CD4-positive, alpha-beta T cell (primary cell): ENCODE data around the gene HIPK4. TPM values are rescaled to one million over a fixed set of nuclear protein-coding genes. Genes with fewer than 3 reads are reported as not detected.
"Not testable (repeated sequence)": the region's sequence is repeated elsewhere in the genome, so short reads cannot be mapped to it uniquely, and the experiment has no call there.

Source experiments
- ATAC-seq: fragments of 200-7000 bp; cut with Tn5 transposase; one replicate; pipeline ENCODE4 v1.10.0; 2022; ENCODE audit warnings: mild to moderate bottlenecking; ENCODE audit not compliant: poor library complexity
- CTCF ChIA-PET: fragments of 350-600 bp; sonication (Branson Sonifier 250); formaldehyde crosslinking; loops from one replicate; lab custom pipeline; 2021; ENCODE audit warnings: antibody characterized with exemption, inconsistent platforms; lab: Charles Lee
- POLR2A ChIA-PET: fragments of 350-600 bp; sonication (Branson Sonifier 250); formaldehyde crosslinking; loops from one replicate; lab custom pipeline; 2021; ENCODE audit warnings: antibody characterized with exemption, inconsistent platforms; lab: Charles Lee
- DNase-seq, 14 experiments: peaks; one replicate each; pipeline ENCODE4 v3.0.0-alpha.2; 2013 to 2020; ENCODE audit warnings: mixed read lengths in 2 of 14
- H3K27ac ChIP-seq, 2 donors: one replicate each; pipeline versions ENCODE4 v1.5.1 to v1.7.0; 2013; ENCODE audit warnings: low read length in 2 of 2, low read depth in 1 of 2, mild to moderate bottlenecking in 1 of 2
- H3K27me3 ChIP-seq, 2 experiments: 1 replicate in 1 of 2; 2 replicates in 1 of 2; pipeline versions ENCODE4 v1.6.1 to v1.7.0; 2013; ENCODE audit warnings: low read length in 2 of 2, control low read depth in 1 of 2, mild to moderate bottlenecking in 1 of 2, moderate library complexity in 1 of 2; ENCODE audit not compliant: insufficient read depth in 2 of 2, control insufficient read depth in 1 of 2
- H3K36me3 ChIP-seq: one replicate; pipeline ENCODE4 v1.6.1; 2013; ENCODE audit warnings: low read length, control low read depth; ENCODE audit not compliant: insufficient read depth
- H3K4me1 ChIP-seq: one replicate; pipeline ENCODE4 v1.6.1; 2013; ENCODE audit warnings: low read length, control low read depth; ENCODE audit not compliant: insufficient read depth
- H3K4me3 ChIP-seq: one replicate; pipeline ENCODE4 v1.5.1; 2013; ENCODE audit warnings: mild to moderate bottlenecking, low read length, moderate library complexity
- H3K9me3 ChIP-seq, 2 experiments: 1 replicate in 1 of 2; 2 replicates in 1 of 2; pipeline versions ENCODE4 v1.6.1 to v1.7.0; 2013; ENCODE audit warnings: low read length in 2 of 2, mild to moderate bottlenecking in 2 of 2, control low read depth in 1 of 2, moderate library complexity in 1 of 2; ENCODE audit not compliant: control insufficient read depth in 1 of 2, insufficient read depth in 1 of 2
- H3K27ac Mint-ChIP-seq: one replicate; pipeline ENCODE4 v1.8.0; 2020; ENCODE audit warnings: mixed read lengths
- H3K27me3 Mint-ChIP-seq: one replicate; pipeline ENCODE4 v1.8.0; 2021; ENCODE audit warnings: mixed read lengths
- H3K36me3 Mint-ChIP-seq: one replicate; pipeline ENCODE4 v1.8.0; 2021; ENCODE audit warnings: low read depth, mixed read lengths
- H3K4me1 Mint-ChIP-seq: one replicate; pipeline ENCODE4 v1.8.0; 2021; ENCODE audit warnings: low read depth, mixed read lengths
- H3K4me3 Mint-ChIP-seq: one replicate; pipeline ENCODE4 v1.8.0; 2020; ENCODE audit warnings: mild to moderate bottlenecking, mixed read lengths
- H3K9me3 Mint-ChIP-seq: one replicate; pipeline ENCODE4 v1.8.0; 2020; ENCODE audit warnings: mixed read lengths
- CTCF ChIP-seq: fragments of 200-600 bp; IDR thresholded peaks from one replicate; pipeline ENCODE4 v1.8.0; 2022; ENCODE audit warnings: antibody characterized with exemption, mild to moderate bottlenecking
- intact Hi-C, 2 experiments: fragments of 100-400 bp; cut with DNase I in 1 of 2; cut with micrococcal nuclease in 1 of 2; formaldehyde crosslinking; loops; one replicate each; pipeline versions ENCODE4 v1.15.1 to v1.9.0; 2023 to 2025; cut with DNase I, micrococcal nuclease
- total RNA-seq, 174 experiments: library from RNA in 2 of 174; stranded (reverse) in 2 of 174; gene quantifications; one replicate each; pipeline ENCODE4 v1.2.3 and lab custom pipeline; 2021 to 2026

HIPK4 gene
- total RNA-seq, 2 experiments from 2014 or later, result 0.08 to 0.11 TPM

GRCh38 chr19:40336601-40336900 lies 53.4 kb downstream of the HIPK4 start:
- TF ChIP-seq CTCF, result no peak
- POLR2A ChIA-PET, result no interaction called here
- intact Hi-C loops, result no loop called here
- Mint-ChIP-seq H3K4me1 (no peaks in the 10 kb centered on the region), H3K27me3 (no peaks in the 10 kb centered on the region), H3K27ac (no peak overlapping the region), H3K4me3 (no peak overlapping the region), H3K9me3 (no peaks in the 10 kb centered on the region), H3K36me3 (peaks cover 65% of the 10 kb centered on the region)
- no peak for DNase-seq
- Histone ChIP-seq H3K4me1 (no peaks in the 10 kb centered on the region), H3K9me3 (no peaks in the 10 kb centered on the region), H3K27ac (no peak overlapping the region), H3K36me3 (peaks cover 53% of the 10 kb centered on the region), H3K4me3 (no peak overlapping the region), H3K27me3 (no peaks in the 10 kb centered on the region)
- CTCF ChIA-PET, result no interaction called here
- ATAC-seq, result no peak

GRCh38 chr19:40335855-40336600 lies 54.0 kb downstream of the HIPK4 start:
- Histone ChIP-seq H3K4me3 (no peak overlapping the region), H3K9me3 (no peaks in the 10 kb centered on the region), H3K36me3 (peaks cover 55% of the 10 kb centered on the region), H3K27me3 (no peaks in the 10 kb centered on the region), H3K4me1 (no peaks in the 10 kb centered on the region), H3K27ac (no peak overlapping the region)
- no peak overlapping the region for H3K4me3 Mint-ChIP-seq
- TF ChIP-seq CTCF, result no peak
- ChIA-PET CTCF (interaction anchor here (0.7 kb wide), 1 partner anchor 170 kb away, joined by 3 read pairs; no protein-coding TSS in a partner anchor), POLR2A (no interaction called here)
- ATAC-seq, result no peak
- H3K27ac Mint-ChIP-seq, result no peak overlapping the region
- H3K4me1 Mint-ChIP-seq, result no peaks in the 10 kb centered on the region
- intact Hi-C loops, result no loop called here
- H3K27me3 Mint-ChIP-seq, result no peaks in the 10 kb centered on the region
- no peaks in the 10 kb centered on the region for H3K9me3 Mint-ChIP-seq
- H3K36me3 Mint-ChIP-seq, result peaks cover 71% of the 10 kb centered on the region
- DNase-seq, result no peak

GRCh38 chr19:40335101-40335500 lies 54.9 kb downstream of the HIPK4 start:
- no peak for TF ChIP-seq CTCF
- Mint-ChIP-seq H3K36me3 (peaks cover 73% of the 10 kb centered on the region), H3K27ac (no peak overlapping the region), H3K4me3 (no peak overlapping the region), H3K9me3 (no peaks in the 10 kb centered on the region), H3K27me3 (no peaks in the 10 kb centered on the region), H3K4me1 (no peaks in the 10 kb centered on the region)
- Histone ChIP-seq H3K36me3 (peaks cover 61% of the 10 kb centered on the region), H3K27me3 (no peaks in the 10 kb centered on the region), H3K4me1 (no peaks in the 10 kb centered on the region), H3K9me3 (no peaks in the 10 kb centered on the region), H3K27ac (no peak overlapping the region), H3K4me3 (no peak overlapping the region)
- ATAC-seq, result no peak
- DNase-seq, result no peak
- CTCF ChIA-PET, result no interaction called here
- POLR2A ChIA-PET, result no interaction called here
- intact Hi-C loops, result no loop called here

- peaks cover 74% of the 10 kb centered on the region for H3K36me3 Mint-ChIP-seq
- H3K4me3 ChIP-seq, H3K9me3 Mint-ChIP-seq, intact Hi-C loops, ATAC-seq, H3K4me3 Mint-ChIP-seq, H3K9me3 ChIP-seq, H3K27me3 ChIP-seq, POLR2A ChIA-PET, CTCF ChIA-PET, H3K4me1 Mint-ChIP-seq, H3K27ac Mint-ChIP-seq, DNase-seq, H3K4me1 ChIP-seq, H3K27ac ChIP-seq, H3K27me3 Mint-ChIP-seq: not testable (repeated sequence)
- peaks cover 62% of the 10 kb centered on the region for H3K36me3 ChIP-seq
Observed at GRCh38 chr19:40333083-40333482, 56.9 kb downstream of the HIPK4 start.
